ENCODE data around the gene PHACTR1.

DNA sequence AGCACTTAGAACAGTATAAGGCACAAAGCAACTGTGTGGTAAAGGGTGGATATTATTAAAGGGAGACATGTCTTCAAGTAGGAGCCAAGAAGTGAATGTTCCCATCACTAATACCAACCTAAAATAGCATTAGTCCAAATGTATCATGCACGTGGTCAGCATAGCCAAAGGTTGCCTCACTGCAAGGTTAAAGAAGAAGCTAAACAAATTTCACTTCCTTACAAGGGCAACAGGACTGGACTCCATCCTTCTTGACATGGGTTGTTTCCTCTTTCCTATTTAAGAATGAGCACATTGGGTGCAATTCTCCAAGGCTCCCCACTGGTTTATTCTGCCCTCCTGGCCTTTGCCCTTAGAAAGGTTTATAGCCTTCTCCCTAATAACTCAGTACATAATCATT, 186.7 kb downstream of the PHACTR1 start:
- TF ChIP-seq, protein P1, sequence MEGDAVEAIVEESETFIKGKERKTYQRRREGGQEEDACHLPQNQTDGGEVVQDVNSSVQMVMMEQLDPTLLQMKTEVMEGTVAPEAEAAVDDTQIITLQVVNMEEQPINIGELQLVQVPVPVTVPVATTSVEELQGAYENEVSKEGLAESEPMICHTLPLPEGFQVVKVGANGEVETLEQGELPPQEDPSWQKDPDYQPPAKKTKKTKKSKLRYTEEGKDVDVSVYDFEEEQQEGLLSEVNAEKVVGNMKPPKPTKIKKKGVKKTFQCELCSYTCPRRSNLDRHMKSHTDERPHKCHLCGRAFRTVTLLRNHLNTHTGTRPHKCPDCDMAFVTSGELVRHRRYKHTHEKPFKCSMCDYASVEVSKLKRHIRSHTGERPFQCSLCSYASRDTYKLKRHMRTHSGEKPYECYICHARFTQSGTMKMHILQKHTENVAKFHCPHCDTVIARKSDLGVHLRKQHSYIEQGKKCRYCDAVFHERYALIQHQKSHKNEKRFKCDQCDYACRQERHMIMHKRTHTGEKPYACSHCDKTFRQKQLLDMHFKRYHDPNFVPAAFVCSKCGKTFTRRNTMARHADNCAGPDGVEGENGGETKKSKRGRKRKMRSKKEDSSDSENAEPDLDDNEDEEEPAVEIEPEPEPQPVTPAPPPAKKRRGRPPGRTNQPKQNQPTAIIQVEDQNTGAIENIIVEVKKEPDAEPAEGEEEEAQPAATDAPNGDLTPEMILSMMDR (IDR thresholded peaks at IDR 0.05; ENCODE audit: low read depth, low read length) = no peak
- TF ChIP-seq EZH2phosphoT487 (IDR thresholded peaks at IDR 0.05; ENCODE audit: low read depth) = no peak

Measured in OCI-LY3 (cell line).